ENCODE results near the gene HPCAL1. TPM values are rescaled to one million over a fixed set of nuclear protein-coding genes. Genes with fewer than 3 reads are reported as not detected.

HPCAL1 gene
- total RNA-seq, 2 experiments from 2014 or later = 9.2 to 9.7 TPM

DNA sequence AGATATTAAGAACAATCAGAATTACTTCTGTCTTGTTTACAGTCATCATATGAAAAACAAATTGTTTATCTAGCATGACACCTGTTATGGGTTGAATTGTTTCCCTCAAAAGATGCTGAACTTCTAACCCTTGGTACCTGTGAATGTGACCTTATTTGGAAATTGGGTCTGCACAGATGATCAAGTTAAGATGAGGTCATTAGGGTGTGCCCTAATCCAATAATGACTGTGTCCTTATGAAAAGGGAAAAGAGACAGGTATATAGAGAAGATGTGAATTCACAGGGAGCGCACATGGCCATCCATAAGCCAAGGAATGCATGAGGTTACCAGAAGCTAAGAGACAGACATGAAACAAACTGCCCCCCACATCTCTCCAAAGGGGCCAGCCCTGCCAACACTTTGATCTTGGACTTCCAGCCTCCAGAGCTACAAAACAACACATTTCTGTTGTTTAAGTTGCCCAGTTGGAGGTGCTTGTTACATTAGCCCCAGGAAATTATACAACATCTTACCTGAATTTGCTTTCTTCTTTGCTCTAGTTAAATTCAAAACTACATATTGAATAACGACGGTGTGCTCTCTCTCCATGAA, 2.3 kb upstream of the HPCAL1 start:
- 0 out of 2 replicates have a peak, but pooled peaks cover 10% of the 10 kb centered on the region for H4K20me1 ChIP-seq (ENCODE audit: insufficient read depth, low read length)
- no TSS peak for BruUV-seq (replicated peaks)
- DNase-seq (ENCODE audit: low spot score) = no peak
- TF ChIP-seq, protein P1, sequence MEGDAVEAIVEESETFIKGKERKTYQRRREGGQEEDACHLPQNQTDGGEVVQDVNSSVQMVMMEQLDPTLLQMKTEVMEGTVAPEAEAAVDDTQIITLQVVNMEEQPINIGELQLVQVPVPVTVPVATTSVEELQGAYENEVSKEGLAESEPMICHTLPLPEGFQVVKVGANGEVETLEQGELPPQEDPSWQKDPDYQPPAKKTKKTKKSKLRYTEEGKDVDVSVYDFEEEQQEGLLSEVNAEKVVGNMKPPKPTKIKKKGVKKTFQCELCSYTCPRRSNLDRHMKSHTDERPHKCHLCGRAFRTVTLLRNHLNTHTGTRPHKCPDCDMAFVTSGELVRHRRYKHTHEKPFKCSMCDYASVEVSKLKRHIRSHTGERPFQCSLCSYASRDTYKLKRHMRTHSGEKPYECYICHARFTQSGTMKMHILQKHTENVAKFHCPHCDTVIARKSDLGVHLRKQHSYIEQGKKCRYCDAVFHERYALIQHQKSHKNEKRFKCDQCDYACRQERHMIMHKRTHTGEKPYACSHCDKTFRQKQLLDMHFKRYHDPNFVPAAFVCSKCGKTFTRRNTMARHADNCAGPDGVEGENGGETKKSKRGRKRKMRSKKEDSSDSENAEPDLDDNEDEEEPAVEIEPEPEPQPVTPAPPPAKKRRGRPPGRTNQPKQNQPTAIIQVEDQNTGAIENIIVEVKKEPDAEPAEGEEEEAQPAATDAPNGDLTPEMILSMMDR (conservative IDR thresholded peaks at IDR 0.05; ENCODE audit: low read length) = no peak
- no peak for TF ChIP-seq EZH2phosphoT487 (IDR thresholded peaks at IDR 0.05; ENCODE audit: borderline replicate concordance, low read depth, low read length)
- peaks cover 25% of the 10 kb centered on the region for H3K4me1 ChIP-seq (ENCODE audit: insufficient read depth, low read length, poor library complexity, severe bottlenecking)
- no peak overlapping the region for H3K27ac ChIP-seq (ENCODE audit: low read depth, low read length, poor library complexity, severe bottlenecking)
- ChIA-PET POLR2A (no interaction called here), CTCF (ENCODE audit: unreplicated experiment) (no interaction called here)
- H3K9me3 ChIP-seq (ENCODE audit: low read length) = 0 out of 2 replicates have a peak, but pooled peaks cover 6% of the 10 kb centered on the region
- H3K79me2 ChIP-seq (ENCODE audit: insufficient read depth, low read depth, low read length) = no peaks in the 10 kb centered on the region
- no peak overlapping the region for H3K4me2 ChIP-seq (ENCODE audit: low read length)
- no peak overlapping the region for H3K4me3 ChIP-seq (ENCODE audit: low read depth, low read length, poor library complexity, severe bottlenecking)
- H3K36me3 ChIP-seq (ENCODE audit: insufficient read depth, low read length) = no peaks in the 10 kb centered on the region
- no peak overlapping the region for H2AFZ ChIP-seq (ENCODE audit: low read length)
- H3K9me2 ChIP-seq (ENCODE audit: insufficient read depth, low read length) = no peaks in the 10 kb centered on the region
- intact Hi-C loops (cut with micrococcal nuclease; ENCODE audit: unreplicated experiment) = no loop called here

DNA sequence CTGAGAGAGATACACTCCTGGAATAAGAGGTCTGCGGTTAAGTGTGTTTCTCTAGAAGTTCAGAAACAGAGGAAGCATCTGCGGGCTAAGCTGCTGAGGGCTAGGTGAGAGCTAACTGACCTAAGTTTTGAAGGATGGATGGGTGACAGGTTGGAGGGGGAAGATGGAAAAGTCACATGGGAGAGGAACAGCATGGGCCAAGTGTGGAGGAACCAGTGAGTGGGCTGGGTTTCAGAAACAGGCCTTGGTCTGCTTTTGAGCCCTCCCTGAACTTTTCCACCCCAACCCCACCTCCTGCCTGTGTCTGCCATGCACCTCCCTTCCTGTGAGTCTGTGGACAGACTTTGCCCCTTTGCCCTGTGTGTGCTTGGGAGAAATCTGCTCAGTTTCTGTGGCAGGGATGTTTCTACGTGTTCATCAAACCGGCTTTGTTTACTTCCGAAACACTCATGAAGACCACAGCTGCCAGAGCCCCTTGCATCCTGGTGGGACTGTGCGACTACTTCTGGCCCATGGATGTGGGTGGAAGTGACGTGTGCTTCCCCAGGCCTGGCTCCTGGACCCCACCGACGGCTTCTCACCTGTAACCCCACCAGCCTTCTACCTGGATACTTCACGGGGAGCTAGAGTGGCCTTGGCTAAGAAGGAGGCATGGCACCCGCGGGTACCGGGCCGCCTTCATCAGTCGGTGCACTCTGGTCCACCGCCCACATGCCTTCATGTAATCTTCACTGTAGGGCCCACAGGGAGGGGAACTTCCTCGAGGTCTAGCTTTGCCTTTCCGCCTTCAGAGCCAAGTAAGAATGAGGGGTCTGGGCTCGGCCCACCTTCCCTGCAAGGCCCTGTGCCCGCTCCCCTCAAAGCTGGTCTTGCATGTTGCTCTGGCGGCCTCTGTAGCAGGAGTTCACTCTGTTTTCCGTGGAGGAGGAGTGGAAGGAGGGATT, 1.4 kb upstream of the HPCAL1 start:
- TF ChIP-seq EZH2phosphoT487 (IDR thresholded peaks at IDR 0.05; ENCODE audit: borderline replicate concordance, low read depth, low read length) = no peak
- TF ChIP-seq, protein P1 (conservative IDR thresholded peaks at IDR 0.05; ENCODE audit: low read length) = no peak
- H3K36me3 ChIP-seq (ENCODE audit: insufficient read depth, low read length) = no peaks in the 10 kb centered on the region
- POLR2A ChIA-PET = interaction anchor here (0.8 to 3.6 kb wide), 7 partner anchors 31 to 149 kb away, joined by 3 to 13 read pairs (median 4); no protein-coding TSS in a partner anchor
- H4K20me1 ChIP-seq (ENCODE audit: insufficient read depth, low read length) = peaks cover 10% of the 10 kb centered on the region; the same call in 1 of the 2 replicates
- CTCF ChIA-PET (ENCODE audit: unreplicated experiment) = interaction anchor here (0.6 to 0.9 kb wide), 7 partner anchors 39 to 172 kb away, joined by 3 to 14 read pairs (median 4); no protein-coding TSS in a partner anchor
- H3K4me3 ChIP-seq (ENCODE audit: low read depth, low read length, poor library complexity, severe bottlenecking) = peak overlapping the region; percentile 74
- intact Hi-C loops (cut with micrococcal nuclease; ENCODE audit: unreplicated experiment) = no loop called here
- no peak overlapping the region for H3K27ac ChIP-seq (ENCODE audit: low read depth, low read length, poor library complexity, severe bottlenecking)
- peak overlapping the region; percentile 82 for H3K4me2 ChIP-seq (ENCODE audit: low read length)
- H3K9me3 ChIP-seq (ENCODE audit: low read length) = 0 out of 2 replicates have a peak, but pooled peaks cover 6% of the 10 kb centered on the region
- no peaks in the 10 kb centered on the region for H3K79me2 ChIP-seq (ENCODE audit: insufficient read depth, low read depth, low read length)
- H2AFZ ChIP-seq (ENCODE audit: low read length) = no peak overlapping the region; the same call in 1 of the 2 replicates
- H3K9me2 ChIP-seq (ENCODE audit: insufficient read depth, low read length) = no peaks in the 10 kb centered on the region
- peaks cover 25% of the 10 kb centered on the region for H3K4me1 ChIP-seq (ENCODE audit: insufficient read depth, low read length, poor library complexity, severe bottlenecking)
- DNase-seq (ENCODE audit: low spot score) = no peak
- no TSS peak for BruUV-seq (replicated peaks)

All from OCI-LY7 (cell line).